Peyer's patch (tissue), 4 donors: ENCODE measurements around the gene HDGFL1. TPM values are rescaled to one million over a fixed set of nuclear protein-coding genes. Genes with fewer than 3 reads are reported as not detected.

ENCODE experiments used
- DNase-seq, 3 donors: peaks; one replicate each; pipeline ENCODE4 v3.0.0-alpha.2; 2017 to 2019
- H3K27ac ChIP-seq, 4 donors: fragments of 200-600 bp; sonication (generic); one replicate each; pipeline ENCODE4 v1.5.1; 2016 to 2019
- H3K27me3 ChIP-seq, 2 donors: fragments of 200-600 bp; sonication (generic); one replicate each; pipeline ENCODE4 v1.5.1; 2019
- H3K36me3 ChIP-seq, 3 donors: fragments of 200-600 bp; sonication (generic); one replicate each; pipeline ENCODE4 v1.5.1; 2016 to 2019
- H3K4me1 ChIP-seq, 4 donors: fragments of 200-600 bp; sonication (generic); one replicate each; pipeline ENCODE4 v1.5.1; 2016 to 2019
- H3K4me3 ChIP-seq, 4 donors: fragments of 200-600 bp; sonication (generic); 1 replicate in 3 of 4; 2 replicates in 1 of 4; pipeline ENCODE4 v1.5.1; 2016 to 2019; ENCODE audit warnings: mild to moderate bottlenecking in 1 of 4
- H3K9me3 ChIP-seq, 4 donors: fragments of 200-600 bp; sonication (generic); one replicate each; pipeline ENCODE4 v1.5.1; 2016 to 2019; ENCODE audit warnings: mild to moderate bottlenecking in 1 of 4
- CTCF ChIP-seq, 6 experiments: fragments of 450-650 bp in 4 of 6; fragments of 200-600 bp in 2 of 6; sonication (generic) in 1 of 6; IDR thresholded peaks; one replicate each; pipeline ENCODE4 v1.5.1; 2017 to 2019; ENCODE audit warnings: antibody characterized with exemption in 6 of 6, mild to moderate bottlenecking in 3 of 6, moderate library complexity in 1 of 6
- POLR2A ChIP-seq, 2 donors: fragments of 450-650 bp; IDR thresholded peaks; one replicate each; pipeline ENCODE4 v1.5.1; 2017; ENCODE audit warnings: antibody characterized with exemption in 2 of 2, mild to moderate bottlenecking in 2 of 2, moderate library complexity in 2 of 2
- total RNA-seq, 4 donors: library from RNA; depleted of rRNA; stranded (reverse); fragments of >200 nt; gene quantifications; one replicate each; pipeline ENCODE4 v1.1.0, GENCODE V29; 2016

The HDGFL1 gene
- total RNA-seq, 4 donors from 2014 or later, result not detected

DNA sequence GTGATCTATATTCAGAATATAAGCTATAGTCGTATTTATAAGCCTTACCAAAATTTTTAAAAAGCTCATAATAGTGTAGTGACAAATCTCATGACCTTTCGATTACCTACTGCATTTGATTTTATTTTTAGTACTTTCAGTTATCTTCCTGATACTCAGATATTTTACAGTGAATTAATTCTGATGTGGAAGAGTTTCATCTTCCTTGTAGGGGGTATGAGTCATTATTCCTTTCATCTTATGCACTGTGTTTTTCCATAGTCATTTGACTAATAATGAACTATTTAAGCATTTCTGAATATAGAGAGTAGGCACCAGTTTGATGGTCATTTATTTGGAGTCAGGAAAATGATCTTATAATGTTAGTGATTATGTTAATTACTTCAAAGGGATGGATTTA is 36.4 kb downstream of the HDGFL1 start:
- Histone ChIP-seq H3K9me3 (no peaks in the 10 kb centered on the region), H3K4me1 (no peaks in the 10 kb centered on the region), H3K27me3 (no peaks in the 10 kb centered on the region), H3K4me3 (no peak overlapping the region), H3K27ac (no peak overlapping the region), H3K36me3 (no peaks in the 10 kb centered on the region)
- TF ChIP-seq CTCF (IDR thresholded peaks at IDR 0.05) (no peak), POLR2A (IDR thresholded peaks at IDR 0.05) (no peak)
- no peak for DNase-seq

GRCh38 chr6:22610127-22610526 is 40.8 kb downstream of the HDGFL1 start:
- Histone ChIP-seq H3K27me3 (no peaks in the 10 kb centered on the region), H3K27ac (no peak overlapping the region), H3K4me1 (no peaks in the 10 kb centered on the region), H3K36me3 (no peaks in the 10 kb centered on the region), H3K4me3 (no peak overlapping the region), H3K9me3 (no peaks in the 10 kb centered on the region)
- DNase-seq, result no peak
- TF ChIP-seq POLR2A (IDR thresholded peaks at IDR 0.05), result no peak
- no peak for TF ChIP-seq CTCF (IDR thresholded peaks at IDR 0.05)

- Histone ChIP-seq H3K36me3 (no peaks in the 10 kb centered on the region), H3K4me1 (no peaks in the 10 kb centered on the region), H3K27ac (no peak overlapping the region), H3K4me3 (no peak overlapping the region), H3K27me3 (no peaks in the 10 kb centered on the region), H3K9me3 (no peaks in the 10 kb centered on the region)
- no peak for DNase-seq
- TF ChIP-seq POLR2A (IDR thresholded peaks at IDR 0.05) (no peak), CTCF (IDR thresholded peaks at IDR 0.05) (no peak)
Measured at GRCh38 chr6:22612236-22612635, 42.9 kb downstream of the HDGFL1 start.

- TF ChIP-seq POLR2A (IDR thresholded peaks at IDR 0.05) (no peak), CTCF (IDR thresholded peaks at IDR 0.05) (no peak)
- Histone ChIP-seq H3K27ac (no peak overlapping the region), H3K4me1 (no peaks in the 10 kb centered on the region), H3K36me3 (no peaks in the 10 kb centered on the region), H3K4me3 (no peak overlapping the region), H3K9me3 (no peaks in the 10 kb centered on the region), H3K27me3 (no peaks in the 10 kb centered on the region)
- no peak for DNase-seq
Measured at GRCh38 chr6:22613051-22613450, 43.7 kb downstream of the HDGFL1 start.

- Histone ChIP-seq H3K36me3 (no peaks in the 10 kb centered on the region), H3K4me3 (no peak overlapping the region), H3K4me1 (no peaks in the 10 kb centered on the region), H3K27ac (no peak overlapping the region), H3K27me3 (no peaks in the 10 kb centered on the region), H3K9me3 (no peaks in the 10 kb centered on the region)
- DNase-seq, result no peak
- TF ChIP-seq CTCF (IDR thresholded peaks at IDR 0.05) (no peak), POLR2A (IDR thresholded peaks at IDR 0.05) (no peak)
Measured at GRCh38 chr6:22613695-22614094, 44.3 kb downstream of the HDGFL1 start.

GRCh38 chr6:22614547-22614946 is 45.2 kb downstream of the HDGFL1 start:
- Histone ChIP-seq H3K27me3 (no peaks in the 10 kb centered on the region), H3K4me3 (no peak overlapping the region), H3K4me1 (no peaks in the 10 kb centered on the region), H3K36me3 (no peaks in the 10 kb centered on the region), H3K9me3 (no peaks in the 10 kb centered on the region), H3K27ac (no peak overlapping the region)
- TF ChIP-seq CTCF (IDR thresholded peaks at IDR 0.05) (no peak), POLR2A (IDR thresholded peaks at IDR 0.05) (no peak)
- DNase-seq, result no peak
